Measurements from ENCODE around the gene SPNS2. TPM values are rescaled to one million over a fixed set of nuclear protein-coding genes. Genes with fewer than 3 reads are reported as not detected.

SPNS2 gene
- total and polyA plus RNA-seq, 2 of the 8 experiments (the other 6 are each of a cell fraction or from before 2014, with no cell fraction given), result 1.2 to 1.5 TPM

GRCh38 chr17:4510618-4510941 lies 11.9 kb downstream of the SPNS2 start:
- Histone ChIP-seq H2BK5ac (ENCODE audit: low read depth, low read length) (no peak overlapping the region), H3K4ac (replicated peaks; ENCODE audit: insufficient read length, low read depth, low read length) (no peak overlapping the region), H2AK5ac (ENCODE audit: low read depth, low read length) (no peak overlapping the region), H4K8ac (ENCODE audit: extremely low read depth, insufficient read depth, low read length) (no peak overlapping the region), H3K27ac (ENCODE audit: low read depth, low read length) (no peak overlapping the region), H2BK12ac (ENCODE audit: low read depth, low read length) (no peak overlapping the region), H3K56ac (replicated peaks; ENCODE audit: insufficient read length, low read depth, low read length) (no peak overlapping the region), H3K9ac (replicated peaks in 1 of 4; ENCODE audit: extremely low read depth in 1 of 4, low read depth in 3 of 4, low read length in 3 of 4) (no peak overlapping the region), H4K5ac (ENCODE audit: insufficient read length, low read depth, low read length) (no peak overlapping the region), H4K91ac (replicated peaks; ENCODE audit: insufficient read length, low read length) (no peak overlapping the region), H3K4me3 (ENCODE audit: extremely low read depth in 1 of 4, insufficient read depth in 2 of 4, low read depth in 3 of 4, low read length in 4 of 4) (no peak overlapping the region), H3K14ac (ENCODE audit: insufficient read length) (no peak overlapping the region), H3K4me1 (replicated peaks in 1 of 4; ENCODE audit: control insufficient read depth in 3 of 4, insufficient read depth in 4 of 4, low read length in 3 of 4) (peaks cover 0 to 13% (median 8%) of the 10 kb centered on the region in 4 experiments; a peak in 5 of 7 replicates), H3K18ac (ENCODE audit: extremely low read depth, low read length) (no peak overlapping the region), H3K9me3 (ENCODE audit: insufficient read depth in 2 of 2, low read depth in 1 of 2, low read length in 1 of 2) (no peaks in the 10 kb centered on the region), H3K23ac (ENCODE audit: insufficient read length) (no peak overlapping the region), H2BK15ac (ENCODE audit: low read length) (no peak overlapping the region), H2AFZ (ENCODE audit: low read length) (no peak overlapping the region), H3K79me2 (ENCODE audit: control insufficient read depth in 1 of 2, insufficient read depth in 2 of 2, low read length in 2 of 2) (no peaks in the 10 kb centered on the region), H3K79me1 (ENCODE audit: low read depth, low read length) (no peaks in the 10 kb centered on the region; the same call in 1 of the 2 replicates), H4K20me1 (replicated peaks in 1 of 2; ENCODE audit: control insufficient read depth in 1 of 2, insufficient read depth in 2 of 2, low read length in 2 of 2) (no peaks in the 10 kb centered on the region), H2BK120ac (replicated peaks; ENCODE audit: low read depth, low read length) (no peak overlapping the region), H3K23me2 (ENCODE audit: low read depth, low read length) (no peaks in the 10 kb centered on the region), H3K36me3 (ENCODE audit: control insufficient read depth in 2 of 4, insufficient read depth in 4 of 4, low read length in 3 of 4) (no peaks in the 10 kb centered on the region), H2BK20ac (ENCODE audit: low read length) (no peak overlapping the region), H3K4me2 (ENCODE audit: insufficient read depth in 1 of 2, low read depth in 2 of 2, low read length in 2 of 2) (no peak overlapping the region), H3K27me3 (replicated peaks in 1 of 4; ENCODE audit: control insufficient read depth in 3 of 4, extremely low read depth in 1 of 4, insufficient read depth in 3 of 4, low read length in 3 of 4) (no peaks in the 10 kb centered on the region; a peak in 1 of 7 replicates)
- POLR2A ChIA-PET (ENCODE audit: partially characterized antibody), result interaction anchor here (1.3 to 1.4 kb wide), 2 partner anchors 11 to 67 kb away, joined by 3 read pairs; no protein-coding TSS in a partner anchor
- DNase-seq (ENCODE audit: low read depth in 1 of 2, low spot score in 2 of 2) (no peak), FAIRE-seq (no peak)
- CTCF ChIA-PET (ENCODE audit: partially characterized antibody), result interaction anchor here (0.7 to 2.7 kb wide), 5 partner anchors 8 to 91 kb away, joined by 3 to 14 read pairs (median 3); no protein-coding TSS in a partner anchor
- WGBS, 2 experiments (ENCODE audit: extremely low coverage in 1 of 2, insufficient coverage in 1 of 2, insufficient read length in 1 of 2, insufficient replicate concordance in 2 of 2, low coverage in 1 of 2, low lambda C conversion rate in 2 of 2, missing lambda C conversion rate in 1 of 2), result 91% methylated on average over 11 of the region's 11 CpGs; no CpG with 5 or more reads in 1 of the 2 experiments
- TF ChIP-seq EGR1 (IDR thresholded peaks at IDR 0.05; ENCODE audit: borderline replicate concordance, low read depth, low read length) (no peak), SIN3A (conservative IDR thresholded peaks at IDR 0.05 in 1 of 2, IDR thresholded peaks at IDR 0.05 in 1 of 2; ENCODE audit: low read depth in 1 of 2, low read length in 2 of 2) (no peak), TAF1 (IDR thresholded peaks at IDR 0.05; ENCODE audit: low read depth, low read length) (no peak), CBX8 (IDR thresholded peaks at IDR 0.05; ENCODE audit: borderline replicate concordance, low read depth, low read length) (no peak), ATF3 (IDR thresholded peaks at IDR 0.05; ENCODE audit: insufficient read depth, low read depth, low read length) (no peak), EZH2 (IDR thresholded peaks at IDR 0.05; ENCODE audit: low read depth, low read length, severe bottlenecking) (no peak)
